Measurements from ENCODE around the gene SIX2.
"Not testable (repeated sequence)": the region's sequence is repeated elsewhere in the genome, so short reads cannot be mapped to it uniquely, and the experiment has no call there.

GRCh38 chr2:45038861-45039260 is 29.6 kb upstream of the SIX2 start:
- TF ChIP-seq CTCF, EZH2phosphoT487, EZH2 (IDR thresholded peaks at IDR 0.05): not testable (repeated sequence)

All from neural progenitor cell (in vitro differentiated cells).